H1 (cell line): ENCODE results near the gene TSSC4. TPM values are rescaled to one million over a fixed set of nuclear protein-coding genes. Genes with fewer than 3 reads are reported as not detected.
A peak's percentile ranks its signal among the peaks of the same experiment; 100 is the strongest.

Experiments used
- CTCF ChIA-PET: fragments of 300-600 bp; sonication (Branson Sonifier 250); formaldehyde crosslinking; loops from one replicate; lab custom pipeline; 2021; ENCODE audit not compliant: partially characterized antibody; lab: Charles Lee
- POLR2A ChIA-PET: fragments of 300-600 bp; sonication (Branson Sonifier 250); formaldehyde crosslinking; loops from one replicate; lab custom pipeline; 2021; ENCODE audit warnings: inconsistent platforms; ENCODE audit not compliant: partially characterized antibody; lab: Charles Lee
- DNase-seq, 2 experiments: peaks; one replicate each; pipeline versions ENCODE4 v3.0.0 to v3.0.0-alpha.2; 2010 to 2022; ENCODE audit warnings: low spot score in 2 of 2, low read depth in 1 of 2, mixed read lengths in 1 of 2
- FAIRE-seq: peaks from 2 replicates; lab custom pipeline; 2011; peaks lifted over from hg19 to GRCh38; lab: Jason Lieb, UNC
- H2AFZ ChIP-seq: 2 replicates; pipeline ENCODE4 v1.8.1; 2012; ENCODE audit warnings: low read length, inconsistent platforms
- H2AK5ac ChIP-seq: 2 replicates; pipeline ENCODE4 v1.6.1; 2013; ENCODE audit warnings: low read depth, low read length
- H2BK120ac ChIP-seq: replicated peaks from 2 replicates; pipeline ENCODE3; 2013; ENCODE audit warnings: low read depth, low read length, inconsistent platforms
- H2BK12ac ChIP-seq: 2 replicates; pipeline ENCODE4 v1.6.1; 2013; ENCODE audit warnings: low read depth, low read length
- H2BK15ac ChIP-seq: 2 replicates; pipeline ENCODE4 v1.6.1; 2013; ENCODE audit warnings: low read length
- H2BK20ac ChIP-seq: 2 replicates; pipeline ENCODE4 v1.6.1; 2013; ENCODE audit warnings: low read length
- H2BK5ac ChIP-seq: 2 replicates; pipeline ENCODE4 v1.6.1; 2013; ENCODE audit warnings: low read depth, low read length
- H3K14ac ChIP-seq: 2 replicates; pipeline ENCODE4 v1.6.1; 2013; ENCODE audit warnings: inconsistent platforms; ENCODE audit not compliant: insufficient read length
- H3K18ac ChIP-seq: 2 replicates; pipeline ENCODE4 v1.6.1; 2013; ENCODE audit warnings: low read length; ENCODE audit errors: extremely low read depth
- H3K23ac ChIP-seq: 2 replicates; pipeline ENCODE4 v1.6.1; 2013; ENCODE audit warnings: inconsistent platforms; ENCODE audit not compliant: insufficient read length
- H3K23me2 ChIP-seq: 2 replicates; pipeline ENCODE4 v1.6.1; 2013; ENCODE audit warnings: low read depth, low read length
- H3K27ac ChIP-seq: 2 replicates; pipeline ENCODE4 v1.6.1; 2011; ENCODE audit warnings: low read depth, low read length, inconsistent platforms
- H3K27me3 ChIP-seq, 4 experiments: replicated peaks in 1 of 4; 1 replicate in 1 of 4; 2 replicates in 3 of 4; pipeline versions ENCODE4 v1.6.1 to v1.8.1; 2011 to 2013; ENCODE audit warnings: low read length in 3 of 4, mild to moderate bottlenecking in 3 of 4, inconsistent platforms in 2 of 4, mixed read lengths in 2 of 4, moderate library complexity in 1 of 4; ENCODE audit not compliant: control insufficient read depth in 3 of 4, insufficient read depth in 3 of 4; ENCODE audit errors: extremely low read depth in 1 of 4
- H3K36me3 ChIP-seq, 4 experiments: 2 replicates each; pipeline versions ENCODE4 v1.6.1 to v1.8.1; 2011 to 2013; ENCODE audit warnings: mild to moderate bottlenecking in 4 of 4, low read length in 3 of 4, moderate library complexity in 2 of 4, control low read depth in 1 of 4, inconsistent platforms in 1 of 4; ENCODE audit not compliant: insufficient read depth in 4 of 4, control insufficient read depth in 2 of 4
- H3K4ac ChIP-seq: replicated peaks from 2 replicates; pipeline ENCODE3; 2013; ENCODE audit warnings: low read length, low read depth, mixed read lengths, inconsistent platforms; ENCODE audit not compliant: insufficient read length
- H3K4me1 ChIP-seq, 4 experiments: replicated peaks in 1 of 4; 1 replicate in 1 of 4; 2 replicates in 3 of 4; pipeline versions ENCODE4 v1.6.1 to v1.8.1; 2011 to 2013; ENCODE audit warnings: low read length in 3 of 4, inconsistent platforms in 2 of 4, mixed read lengths in 1 of 4; ENCODE audit not compliant: insufficient read depth in 4 of 4, control insufficient read depth in 3 of 4
- H3K4me2 ChIP-seq, 2 experiments: 2 replicates each; pipeline versions ENCODE4 v1.6.1 to v1.8.1; 2011 to 2013; ENCODE audit warnings: low read depth in 2 of 2, low read length in 2 of 2, control low read depth in 1 of 2, inconsistent platforms in 1 of 2, mild to moderate bottlenecking in 1 of 2; ENCODE audit not compliant: insufficient read depth in 1 of 2
- H3K4me3 ChIP-seq, 4 experiments: fragments of 200-600, 300-600 bp in 1 of 4; sonication (generic), shearing (Covaris generic), sonication (Bioruptor Twin) in 1 of 4; 2 replicates each; pipeline versions ENCODE4 v1.5.1 to v1.8.1; 2011 to 2016; ENCODE audit warnings: low read length in 4 of 4, low read depth in 3 of 4, control low read depth in 2 of 4, inconsistent platforms in 2 of 4, mild to moderate bottlenecking in 2 of 4, mixed read lengths in 1 of 4, moderate library complexity in 1 of 4; ENCODE audit not compliant: insufficient read depth in 2 of 4; ENCODE audit errors: extremely low read depth in 1 of 4
- H3K56ac ChIP-seq: replicated peaks from 2 replicates; pipeline ENCODE3; 2013; ENCODE audit warnings: low read depth, mild to moderate bottlenecking, mixed read lengths, low read length, inconsistent platforms; ENCODE audit not compliant: insufficient read length
- H3K79me1 ChIP-seq: 2 replicates; pipeline ENCODE4 v1.6.1; 2013; ENCODE audit warnings: low read depth, low read length, control low read depth
- H3K79me2 ChIP-seq, 2 experiments: 2 replicates each; pipeline versions ENCODE4 v1.6.1 to v1.8.1; 2012 to 2013; ENCODE audit warnings: low read length in 2 of 2, mild to moderate bottlenecking in 2 of 2, inconsistent platforms in 1 of 2; ENCODE audit not compliant: insufficient read depth in 2 of 2, control insufficient read depth in 1 of 2
- H3K9ac ChIP-seq, 4 experiments: replicated peaks in 1 of 4; 1 replicate in 1 of 4; 2 replicates in 3 of 4; pipeline versions ENCODE4 v1.6.1 to v1.8.1; 2011 to 2013; ENCODE audit warnings: low read depth in 3 of 4, low read length in 3 of 4, control low read depth in 2 of 4, mild to moderate bottlenecking in 2 of 4, moderate library complexity in 2 of 4, inconsistent platforms in 1 of 4; ENCODE audit errors: extremely low read depth in 1 of 4
- H3K9me3 ChIP-seq, 2 experiments: 2 replicates each; pipeline versions ENCODE4 v1.6.1 to v1.8.1; 2012 to 2013; ENCODE audit warnings: mild to moderate bottlenecking in 2 of 2, moderate library complexity in 2 of 2, control low read depth in 1 of 2, inconsistent platforms in 1 of 2, low read depth in 1 of 2, low read length in 1 of 2, mixed read lengths in 1 of 2; ENCODE audit not compliant: insufficient read depth in 2 of 2
- H4K20me1 ChIP-seq, 2 experiments: replicated peaks in 1 of 2; 2 replicates each; pipeline versions ENCODE3 to v1.8.1; 2011 to 2013; ENCODE audit warnings: inconsistent platforms in 2 of 2, low read length in 2 of 2, mild to moderate bottlenecking in 1 of 2; ENCODE audit not compliant: insufficient read depth in 2 of 2, control insufficient read depth in 1 of 2
- H4K5ac ChIP-seq: 2 replicates; pipeline ENCODE4 v1.6.1; 2013; ENCODE audit warnings: low read length, low read depth, mixed read lengths, inconsistent platforms; ENCODE audit not compliant: insufficient read length
- H4K8ac ChIP-seq: 2 replicates; pipeline ENCODE4 v1.8.0; 2013; ENCODE audit warnings: mild to moderate bottlenecking, moderate library complexity, low read length, inconsistent platforms; ENCODE audit not compliant: insufficient read depth; ENCODE audit errors: extremely low read depth
- H4K91ac ChIP-seq: replicated peaks from 2 replicates; pipeline ENCODE3; 2013; ENCODE audit warnings: low read length, mixed read lengths, inconsistent platforms; ENCODE audit not compliant: insufficient read length
- CHD1 ChIP-seq: IDR thresholded peaks from 2 replicates; pipeline ENCODE4 v1.6.1; 2012; ENCODE audit warnings: low read depth, low read length, improper control_type of control experiment
- FOSL1 ChIP-seq: IDR thresholded peaks from 2 replicates; pipeline ENCODE4 v1.6.1; 2011; ENCODE audit warnings: mild to moderate bottlenecking, low read depth, low read length, moderate library complexity; ENCODE audit not compliant: insufficient read depth
- PHF8 ChIP-seq: fragments of 200-600 bp; sonication (generic); conservative IDR thresholded peaks from 2 replicates; pipeline ENCODE4 v1.7.1; 2012; ENCODE audit warnings: low read depth, mild to moderate bottlenecking, inconsistent platforms, low read length, moderate library complexity
- POLR2AphosphoS5 ChIP-seq: IDR thresholded peaks from 2 replicates; pipeline ENCODE4 v1.6.1; 2011; ENCODE audit warnings: low read depth, low read length
- SRF ChIP-seq: IDR thresholded peaks from 2 replicates; pipeline ENCODE4 v1.6.1; 2011; ENCODE audit warnings: mild to moderate bottlenecking, low read depth, low read length, moderate library complexity
- WGBS, 2 experiments: shearing (Covaris generic) in 1 of 2; methylation state at CpG; one replicate each; pipeline versions ENCODE4 v1.1.6 to v1.1.7; 2013 to 2015; ENCODE audit warnings: low lambda C conversion rate in 2 of 2, mixed read lengths in 2 of 2, inconsistent platforms in 1 of 2, low coverage in 1 of 2, missing lambda C conversion rate in 1 of 2; ENCODE audit not compliant: insufficient replicate concordance in 2 of 2, insufficient coverage in 1 of 2, insufficient read length in 1 of 2; ENCODE audit errors: extremely low coverage in 1 of 2, missing lambda C conversion rate in 1 of 2; 5-methylcytosine and 5-hydroxymethylcytosine counted together
- polyA plus RNA-seq, 7 experiments: library from polyadenylated mRNA; depleted of rRNA in 3 of 7; stranded (reverse) in 5 of 7; unstranded in 2 of 7; fragments of >200 nt in 5 of 7; fragments of 200-250 nt in 2 of 7; gene quantifications; 1 replicate in 5 of 7; 2 replicates in 1 of 7; 4 replicates in 1 of 7; pipeline versions ENCODE4 v1.2.1 to v1.2.3, GENCODE V29; 2011 to 2013; ENCODE audit warnings: missing spikeins in 2 of 7, mixed read lengths in 2 of 7
- total RNA-seq: library from RNA; stranded (reverse); fragmentation: NEBNext Ultra II Directional; extraction: Animal tissue kit (Norgen Biotek cat#: 25700); gene quantifications from 2 replicates; pipeline ENCODE4 v1.2.1, GENCODE V29; 2021

TSSC4 gene
- total and polyA plus RNA-seq, 2 of the 8 experiments (the other 6 are each of a cell fraction or from before 2014, with no cell fraction given), result 34.0 to 39.3 TPM

- Histone ChIP-seq H3K4me2 (no peak overlapping the region), H3K56ac (no peak overlapping the region), H2BK20ac (no peak overlapping the region), H3K79me2 (peaks cover 30 to 82% of the 10 kb centered on the region in 2 experiments; a peak in 3 of 4 replicates), H2BK12ac (no peak overlapping the region), H4K20me1 (peaks cover 39 to 67% of the 10 kb centered on the region in 2 experiments), H3K27ac (no peak overlapping the region), H3K4me1 (peaks cover 0 to 18% (median 8%) of the 10 kb centered on the region in 4 experiments; a peak in 6 of 7 replicates), H3K23me2 (peaks cover 11% of the 10 kb centered on the region; the same call in 1 of the 2 replicates), H2BK5ac (no peak overlapping the region), H2AK5ac (no peak overlapping the region), H3K27me3 (no peaks in the 10 kb centered on the region), H3K9ac (no peak overlapping the region), H4K5ac (no peak overlapping the region), H3K4ac (no peak overlapping the region), H2AFZ (no peak overlapping the region), H2BK120ac (no peak overlapping the region), H2BK15ac (no peak overlapping the region), H3K9me3 (no peaks in the 10 kb centered on the region), H4K8ac (peak overlapping the region; percentile 75; the same call in 1 of the 2 replicates), H3K79me1 (peaks cover 32% of the 10 kb centered on the region), H3K4me3 (no peak overlapping the region), H3K14ac (no peak overlapping the region), H3K18ac (no peak overlapping the region), H3K23ac (no peak overlapping the region), H3K36me3 (0 out of 8 replicates have a peak, but pooled peaks cover 0 to 4% (median 0%) of the 10 kb centered on the region in 4 experiments), H4K91ac (no peak overlapping the region)
- ChIA-PET POLR2A (interaction anchor here (1.0 to 1.7 kb wide), 3 partner anchors 11 to 39 kb away, joined by 3 to 7 read pairs (median 4); no protein-coding TSS in a partner anchor), CTCF (interaction anchor here (0.6 to 7.5 kb wide), 8 partner anchors 8 to 557 kb away, joined by 3 to 43 read pairs (median 4); partner anchors contain the start of gene TSSC4)
- 91% methylated on average over 9 of the region's 11 CpGs; no CpG with 5 or more reads in 1 of the 2 experiments for WGBS, 2 experiments
- DNase-seq, result no peak
- no peak for FAIRE-seq
- TF ChIP-seq CHD1, result no peak
- TF ChIP-seq PHF8, result no peak
- TF ChIP-seq FOSL1, result no peak
- no peak for TF ChIP-seq POLR2AphosphoS5
- TF ChIP-seq SRF, result no peak
These were observed 18.9 kb upstream of the TSSC4 start for GRCh38 chr11:2381494-2382128.
